PC-9 (cell line): ENCODE results near the gene TMEM117. TPM values are rescaled to one million over a fixed set of nuclear protein-coding genes. Genes with fewer than 3 reads are reported as not detected.

Experiments used
- BruUV-seq: library from RNA; stranded (reverse); fragments of 400-500 nt; replicated peaks from 2 replicates; lab custom pipeline; 2021; lab: Mats Ljungman, UMichigan
- CTCF ChIA-PET: fragments of 300-600 bp; sonication (Branson Sonifier 250); formaldehyde crosslinking; loops from one replicate; lab custom pipeline; 2022; ENCODE audit warnings: antibody characterized with exemption; lab: Charles Lee
- POLR2A ChIA-PET: fragments of 300-600 bp; sonication (Branson Sonifier 250); formaldehyde crosslinking; loops from one replicate; lab custom pipeline; 2022; ENCODE audit warnings: antibody characterized with exemption; ENCODE audit not compliant: unreplicated experiment; lab: Charles Lee
- DNase-seq, 2 experiments: peaks; one replicate each; pipeline versions ENCODE4 v3.0.0 to v3.0.0-alpha.2; 2015 to 2022; ENCODE audit warnings: mixed read lengths in 1 of 2
- H2AFZ ChIP-seq: fragments of 200-600 bp; sonication (generic); 2 replicates; pipeline ENCODE4 v1.8.1; 2017; ENCODE audit warnings: antibody characterized with exemption
- H3F3A ChIP-seq: fragments of 200-600 bp; sonication (generic); 2 replicates; pipeline ENCODE4 v1.8.1; 2017; ENCODE audit warnings: antibody characterized with exemption, mild to moderate bottlenecking, low read depth; ENCODE audit not compliant: insufficient read depth
- H3K27ac ChIP-seq: fragments of 200-600 bp; sonication (generic); 2 replicates; pipeline ENCODE4 v1.6.1; 2016; ENCODE audit warnings: mixed run types
- H3K27me3 ChIP-seq: fragments of 200-600 bp; sonication (generic); 2 replicates; pipeline ENCODE4 v1.6.1; 2016; ENCODE audit warnings: low read depth, mixed run types; ENCODE audit not compliant: insufficient read depth
- H3K36me3 ChIP-seq: fragments of 200-600 bp; sonication (generic); 2 replicates; pipeline ENCODE4 v1.6.1; 2016; ENCODE audit warnings: low read depth, mixed run types
- H3K4me1 ChIP-seq: fragments of 200-600 bp; sonication (generic); replicated peaks from 2 replicates; pipeline ENCODE4 v1.6.1; 2016; ENCODE audit warnings: mixed run types; ENCODE audit not compliant: insufficient read depth
- H3K4me2 ChIP-seq: fragments of 200-600 bp; sonication (generic); 2 replicates; pipeline ENCODE4 v1.6.1; 2017; ENCODE audit warnings: mixed run types
- H3K4me3 ChIP-seq: fragments of 200-600 bp; sonication (generic); 2 replicates; pipeline ENCODE4 v1.6.1; 2016; ENCODE audit warnings: mixed run types
- H3K79me2 ChIP-seq: fragments of 200-600 bp; sonication (generic); 2 replicates; pipeline ENCODE4 v1.6.1; 2017; ENCODE audit warnings: low read depth, mixed run types
- H3K9me2 ChIP-seq: fragments of 200-600 bp; sonication (generic); 2 replicates; pipeline ENCODE4 v1.8.1; 2017; ENCODE audit warnings: mild to moderate bottlenecking; ENCODE audit not compliant: insufficient read depth
- H3K9me3 ChIP-seq: fragments of 200-600 bp; sonication (generic); 2 replicates; pipeline ENCODE4 v1.8.1; 2016; ENCODE audit warnings: low read depth; ENCODE audit not compliant: insufficient read depth
- H4K20me1 ChIP-seq: fragments of 200-600 bp; sonication (generic); 2 replicates; pipeline ENCODE4 v1.8.1; 2017; ENCODE audit not compliant: insufficient read depth
- CTCF ChIP-seq: fragments of 200-600 bp; sonication (generic); conservative IDR thresholded peaks from 2 replicates; pipeline ENCODE4 v1.6.1; 2017; ENCODE audit warnings: mixed run types, antibody characterized with exemption, mild to moderate bottlenecking, moderate library complexity
- EZH2 ChIP-seq: fragments of 200-600 bp; sonication (generic); IDR thresholded peaks from 2 replicates; pipeline ENCODE4 v1.8.0; 2017; ENCODE audit warnings: antibody characterized with exemption, low read depth
- intact Hi-C: fragments of 100-400 bp; cut with micrococcal nuclease; formaldehyde crosslinking; loops from one replicate; pipeline ENCODE4 v1.10.0; 2022; ENCODE audit not compliant: unreplicated experiment
- total RNA-seq: library from RNA; stranded (reverse); gene quantifications from 2 replicates; pipeline ENCODE4 v1.2.3, GENCODE V29; 2021

The TMEM117 gene
- total RNA-seq, 1 experiment from 2014 or later, result 2.0 TPM

- TF ChIP-seq CTCF (no peak), EZH2 (no peak)
- H3K4me1 ChIP-seq, result no peaks in the 10 kb centered on the region
- H3F3A ChIP-seq, result no peaks in the 10 kb centered on the region
- no peaks in the 10 kb centered on the region for H3K36me3 ChIP-seq
- no peak for DNase-seq
- no peak overlapping the region for H2AFZ ChIP-seq
- H3K9me2 ChIP-seq, result no peaks in the 10 kb centered on the region
- intact Hi-C loops, result no loop called here
- CTCF ChIA-PET, result interaction anchor here (0.5 kb wide), 1 partner anchor 735 kb away, joined by 3 read pairs; no protein-coding TSS in a partner anchor
- no TSS peak for BruUV-seq
- no peak overlapping the region for H3K4me2 ChIP-seq
- H3K4me3 ChIP-seq, result no peak overlapping the region
- no peaks in the 10 kb centered on the region for H3K79me2 ChIP-seq
- no peaks in the 10 kb centered on the region for H3K27me3 ChIP-seq
- POLR2A ChIA-PET, result no interaction called here
- H3K9me3 ChIP-seq, result no peaks in the 10 kb centered on the region
- H3K27ac ChIP-seq, result no peak overlapping the region
- H4K20me1 ChIP-seq, result no peaks in the 10 kb centered on the region
Observed at GRCh38 chr12:44295958-44296623, 460.2 kb downstream of the TMEM117 start.

DNA sequence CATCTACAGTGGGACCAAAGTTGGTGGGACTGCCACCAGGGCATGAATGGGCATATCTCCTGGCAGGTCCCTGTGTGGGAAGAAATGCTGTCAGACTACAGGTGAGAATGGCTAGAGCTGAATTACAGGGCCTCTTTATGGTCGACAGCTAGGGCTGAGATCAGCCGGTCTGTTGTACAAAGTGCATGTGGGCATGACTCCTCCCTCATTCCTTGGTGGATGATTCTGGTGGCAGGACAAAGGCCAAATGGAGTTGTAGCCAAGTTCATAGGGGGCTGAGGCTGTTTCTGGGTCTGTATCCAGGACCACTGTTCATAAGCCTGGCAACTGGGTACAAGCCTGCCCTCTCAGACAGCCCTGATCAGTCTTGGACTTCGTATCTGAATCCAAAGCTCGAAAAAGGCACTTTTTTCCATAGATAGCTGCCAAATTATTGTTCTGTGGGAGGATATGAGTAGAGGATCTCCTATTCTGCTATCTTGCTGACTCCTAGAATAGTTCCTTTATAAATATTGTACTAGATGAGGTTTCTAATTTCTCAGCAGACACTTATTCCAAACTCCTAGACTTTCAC, 460.8 kb downstream of the TMEM117 start:
- no peak overlapping the region for H3K27ac ChIP-seq
- CTCF ChIA-PET, result interaction anchor here (0.5 kb wide), 1 partner anchor 734 kb away, joined by 3 read pairs; no protein-coding TSS in a partner anchor
- H3K79me2 ChIP-seq, result no peaks in the 10 kb centered on the region
- no peak overlapping the region for H3K4me2 ChIP-seq
- H3F3A ChIP-seq, result no peaks in the 10 kb centered on the region
- no peaks in the 10 kb centered on the region for H4K20me1 ChIP-seq
- no peak overlapping the region for H2AFZ ChIP-seq
- no TSS peak for BruUV-seq
- H3K36me3 ChIP-seq, result no peaks in the 10 kb centered on the region
- no peaks in the 10 kb centered on the region for H3K27me3 ChIP-seq
- no peaks in the 10 kb centered on the region for H3K4me1 ChIP-seq
- DNase-seq, result no peak
- POLR2A ChIA-PET, result no interaction called here
- H3K9me2 ChIP-seq, result no peaks in the 10 kb centered on the region
- H3K9me3 ChIP-seq, result no peaks in the 10 kb centered on the region
- intact Hi-C loops, result no loop called here
- no peak for TF ChIP-seq EZH2
- no peak for TF ChIP-seq CTCF
- no peak overlapping the region for H3K4me3 ChIP-seq

DNA sequence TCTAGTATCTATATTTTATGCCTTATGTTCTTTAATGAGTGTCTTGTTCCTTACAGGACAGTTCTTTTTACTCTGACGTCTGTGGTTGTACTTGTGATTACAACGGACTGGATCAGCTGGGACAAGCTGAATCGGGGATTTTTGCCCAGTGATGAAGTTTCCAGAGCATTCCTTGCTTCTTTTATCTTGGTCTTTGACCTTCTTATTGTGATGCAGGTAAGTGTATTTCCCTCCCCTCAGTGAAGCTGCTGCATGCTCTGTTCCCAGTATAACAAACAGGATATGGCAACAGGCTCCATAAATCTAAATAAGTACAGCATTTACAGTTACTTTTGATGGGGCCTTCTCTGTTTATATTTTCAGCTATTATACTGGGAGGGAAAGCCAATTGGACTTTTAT, 463.6 kb downstream of the TMEM117 start:
- ChIA-PET POLR2A (no interaction called here), CTCF (no interaction called here)
- Histone ChIP-seq H3K9me3 (no peaks in the 10 kb centered on the region), H4K20me1 (no peaks in the 10 kb centered on the region), H3F3A (no peaks in the 10 kb centered on the region), H3K79me2 (no peaks in the 10 kb centered on the region), H3K4me2 (no peak overlapping the region), H3K4me3 (no peak overlapping the region), H2AFZ (no peak overlapping the region), H3K9me2 (no peaks in the 10 kb centered on the region), H3K27me3 (no peaks in the 10 kb centered on the region), H3K27ac (no peak overlapping the region), H3K36me3 (no peaks in the 10 kb centered on the region), H3K4me1 (no peaks in the 10 kb centered on the region)
- DNase-seq, result no peak
- TF ChIP-seq CTCF (no peak), EZH2 (no peak)
- no TSS peak for BruUV-seq
- intact Hi-C loops, result no loop called here
